K562 (cell line): Measurements from ENCODE around the gene ATRN. TPM values are rescaled to one million over a fixed set of nuclear protein-coding genes. Genes with fewer than 3 reads are reported as not detected.

Experiments
- ARID1B ChIP-seq: fragments of 450-650 bp; IDR thresholded peaks from 2 replicates; pipeline ENCODE4 v1.6.1; 2016; ENCODE audit warnings: antibody characterized with exemption, mild to moderate bottlenecking, inconsistent platforms
- DEAF1 ChIP-seq: fragments of 450-650 bp; formaldehyde crosslinking; IDR thresholded peaks from 2 replicates; pipeline ENCODE4 v1.4.0; 2020; ENCODE audit warnings: mild to moderate bottlenecking, moderate library complexity
- FOS ChIP-seq: IDR thresholded peaks from 3 replicates; pipeline ENCODE4 v1.6.1; 2011; ENCODE audit not compliant: insufficient read length; ENCODE audit errors: extremely low read depth
- GABPA ChIP-seq: fragments of 200-800 bp; sonication (Bioruptor generic); conservative IDR thresholded peaks from 2 replicates; pipeline ENCODE4 v1.6.1; 2016; ENCODE audit warnings: low read depth, missing genetic modification characterization, missing compliant biosample characterization
- GABPB2 ChIP-seq: fragments of 250-450 bp; sonication (Bioruptor Pico); conservative IDR thresholded peaks from 2 replicates; pipeline ENCODE4 v1.5.1; 2021; ENCODE audit warnings: mild to moderate bottlenecking
- GTF2A2 ChIP-seq: IDR thresholded peaks from 2 replicates; pipeline ENCODE4 v1.6.1; 2016; ENCODE audit warnings: mild to moderate bottlenecking, missing genetic modification characterization, missing compliant biosample characterization
- HDAC8 ChIP-seq: fragments of 450-650 bp; IDR thresholded peaks from 2 replicates; pipeline ENCODE4 v1.6.1; 2016; ENCODE audit warnings: mild to moderate bottlenecking, missing genetic modification characterization, moderate library complexity, missing compliant biosample characterization
- KAT2B ChIP-seq: IDR thresholded peaks from one replicate; pipeline ENCODE4 v1.6.1; 2012; ENCODE audit warnings: low read depth, mild to moderate bottlenecking, control low read depth, inconsistent platforms, low read length, moderate library complexity
- PHF8 ChIP-seq: fragments of 200-600 bp; sonication (generic); IDR thresholded peaks from 2 replicates; pipeline ENCODE4 v1.6.1; 2012; ENCODE audit warnings: mixed run types, mild to moderate bottlenecking, inconsistent platforms, low read length, moderate library complexity, borderline replicate concordance
- RFX5 ChIP-seq: IDR thresholded peaks from 2 replicates; pipeline ENCODE4 v1.6.1; 2011; ENCODE audit warnings: low read depth, mild to moderate bottlenecking, improper control_type of control experiment, low read length
- SAFB2 ChIP-seq: fragments of 200-400 bp; formaldehyde crosslinking; IDR thresholded peaks from 2 replicates; pipeline ENCODE4 v1.6.1; 2018; ENCODE audit warnings: borderline replicate concordance, low read length, low read depth, moderate library complexity; ENCODE audit not compliant: severe bottlenecking
- STAG1 ChIP-seq: sonication (generic); formaldehyde crosslinking; IDR thresholded peaks from 2 replicates; pipeline ENCODE4 v1.5.0; 2020; ENCODE audit warnings: missing genetic modification reagents, borderline replicate concordance
- TCFL5 ChIP-seq: fragments of 250-450 bp; sonication (Bioruptor Pico); conservative IDR thresholded peaks from 2 replicates; pipeline ENCODE4 v1.6.1; 2021; ENCODE audit warnings: mild to moderate bottlenecking, moderate library complexity, matching md5 sums
- TGIF2 ChIP-seq: sonication (generic); formaldehyde crosslinking; IDR thresholded peaks from 2 replicates; pipeline ENCODE4 v1.8.1; 2022; ENCODE audit warnings: mild to moderate bottlenecking, missing genetic modification reagents, moderate library complexity
- ZNF316 ChIP-seq: fragments of 450-650 bp; IDR thresholded peaks from 2 replicates; pipeline ENCODE4 v1.6.1; 2016
- ZNF785 ChIP-seq: fragments of 250-450 bp; sonication (Bioruptor Pico); IDR thresholded peaks from 2 replicates; pipeline ENCODE4 v1.4.0; 2020; ENCODE audit warnings: mild to moderate bottlenecking
- polyA plus RNA-seq, 8 experiments: library from polyadenylated mRNA; depleted of rRNA in 4 of 8; stranded (reverse) in 5 of 8; unstranded in 3 of 8; fragments of >200 nt; fragmentation: Nextera tagmentation in 2 of 8; fragmentation: Illumina TruSeq in 1 of 8; extraction: Ambion mirVana in 2 of 8; extraction: Trizol in 1 of 8; gene quantifications; 2 replicates each; pipeline versions ENCODE4 v1.2.1 to v1.2.3, GENCODE V29; 2011 to 2014; ENCODE audit warnings: inconsistent platforms in 1 of 8, missing spikeins in 1 of 8
- total RNA-seq, 7 experiments: library from RNA; depleted of rRNA in 6 of 7; stranded (reverse); fragments of >200 nt in 6 of 7; fragmentation: Illumina TruSeq in 2 of 7; extraction: Trizol in 2 of 7; gene quantifications; 2 replicates each; pipeline versions ENCODE4 v1.2.1 to v1.2.3, GENCODE V29; 2011 to 2021; ENCODE audit warnings: low replicate concordance in 1 of 7
- TF ChIP-seq, protein P1 (sequence below): fragments of 450-650 bp; IDR thresholded peaks from 2 replicates; pipeline ENCODE4 v1.6.1; 2016
- TF ChIP-seq, protein P2 (sequence below): fragments of 450-650 bp; IDR thresholded peaks from 2 replicates; pipeline ENCODE4 v1.6.1; 2016; ENCODE audit warnings: low read depth, mild to moderate bottlenecking, moderate library complexity

The ATRN gene
- total and polyA plus RNA-seq, 9 of the 15 experiments (the other 6 are each of a cell fraction or from before 2014, with no cell fraction given): 0.69 to 16.5 (median 7.6) TPM

DNA sequence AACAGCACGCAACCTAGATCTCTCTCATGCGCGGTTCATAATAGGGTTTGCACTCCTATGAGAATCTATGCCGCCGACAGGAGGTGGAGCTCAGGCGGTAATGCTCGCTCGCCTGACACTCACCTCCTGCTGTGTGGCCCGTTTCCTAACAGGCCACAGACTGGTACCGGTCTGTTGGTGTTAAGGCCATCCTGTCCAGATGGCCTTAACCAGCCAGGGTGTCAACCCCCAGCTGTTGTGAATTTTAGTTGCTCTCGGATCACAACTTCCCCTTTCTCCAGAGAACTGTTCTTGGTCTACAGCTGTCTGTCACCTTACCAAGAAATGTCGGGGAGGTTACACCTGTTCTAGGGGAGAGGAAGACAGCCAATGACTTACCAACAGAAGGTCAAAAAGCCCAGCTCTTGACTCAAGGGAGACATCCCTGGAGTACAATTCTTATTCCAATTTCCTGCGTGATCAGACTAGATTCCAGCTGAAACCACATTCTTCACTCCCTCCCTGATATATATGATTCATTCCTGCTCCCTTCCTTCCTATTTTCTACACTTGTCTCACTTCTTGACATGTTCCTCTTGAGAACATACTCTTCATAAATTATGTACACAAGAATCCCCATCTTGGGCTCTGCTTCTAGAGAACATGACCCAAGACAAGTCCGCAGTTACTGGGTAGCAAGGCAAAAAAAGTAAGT is 40.3 kb upstream of the ATRN start (continued):
- TF ChIP-seq ZNF785 (no peak), HDAC8 (no peak), FOS (no peak), RFX5 (no peak), STAG1 (CRISPR knock-in tag) (no peak), ZNF316 (no peak), ARID1B (no peak), KAT2B (no peak), TGIF2 (0 out of 2 replicates have a peak, but pooled peaks have one; percentile 23), DEAF1 (no peak), GABPA (tag) (no peak), SAFB2 (no peak), PHF8 (no peak), GABPB2 (no peak), GTF2A2 (tag) (no peak), TCFL5 (no peak)
- TF ChIP-seq, protein P1, sequence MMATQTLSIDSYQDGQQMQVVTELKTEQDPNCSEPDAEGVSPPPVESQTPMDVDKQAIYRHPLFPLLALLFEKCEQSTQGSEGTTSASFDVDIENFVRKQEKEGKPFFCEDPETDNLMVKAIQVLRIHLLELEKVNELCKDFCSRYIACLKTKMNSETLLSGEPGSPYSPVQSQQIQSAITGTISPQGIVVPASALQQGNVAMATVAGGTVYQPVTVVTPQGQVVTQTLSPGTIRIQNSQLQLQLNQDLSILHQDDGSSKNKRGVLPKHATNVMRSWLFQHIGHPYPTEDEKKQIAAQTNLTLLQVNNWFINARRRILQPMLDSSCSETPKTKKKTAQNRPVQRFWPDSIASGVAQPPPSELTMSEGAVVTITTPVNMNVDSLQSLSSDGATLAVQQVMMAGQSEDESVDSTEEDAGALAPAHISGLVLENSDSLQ: peak; percentile 50; the same call in 1 of the 2 replicates
- TF ChIP-seq, protein P2, sequence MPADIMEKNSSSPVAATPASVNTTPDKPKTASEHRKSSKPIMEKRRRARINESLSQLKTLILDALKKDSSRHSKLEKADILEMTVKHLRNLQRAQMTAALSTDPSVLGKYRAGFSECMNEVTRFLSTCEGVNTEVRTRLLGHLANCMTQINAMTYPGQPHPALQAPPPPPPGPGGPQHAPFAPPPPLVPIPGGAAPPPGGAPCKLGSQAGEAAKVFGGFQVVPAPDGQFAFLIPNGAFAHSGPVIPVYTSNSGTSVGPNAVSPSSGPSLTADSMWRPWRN: no peak
- TF ChIP-seq, all 486 proteins: peak for 4
